GM13977 (cell line): ENCODE results near the gene KIAA0232.

Source experiments
- DNase-seq: peaks from one replicate; pipeline ENCODE4 v3.0.0; 2012; ENCODE audit warnings: low spot score
- CTCF ChIP-seq: IDR thresholded peaks from 2 replicates; pipeline ENCODE4 v1.5.1; 2012; ENCODE audit warnings: mild to moderate bottlenecking, control low read depth; ENCODE audit not compliant: insufficient read depth; ENCODE audit errors: extremely low read depth, missing control alignments
- in situ Hi-C: fragments of 300-500 bp; cut with MboI; formaldehyde crosslinking; loops from one replicate; pipeline ENCODE4 v1.12.0; 2022; ENCODE audit warnings: low sequenced_read_pairs, low pct_unique_long_range_greater_than_20kb, mixed read lengths, inconsistent platforms; ENCODE audit not compliant: unreplicated experiment

Gene KIAA0232

GRCh38 chr4:6742989-6743388 lies 39.5 kb upstream of the KIAA0232 start:
- in situ Hi-C loops, result no loop called here
- TF ChIP-seq CTCF, result peak; percentile 10
- no peak for DNase-seq

GRCh38 chr4:6746721-6747293 lies 35.7 kb upstream of the KIAA0232 start:
- in situ Hi-C loops, result no loop called here
- TF ChIP-seq CTCF, result no peak
- DNase-seq, result no peak

DNA sequence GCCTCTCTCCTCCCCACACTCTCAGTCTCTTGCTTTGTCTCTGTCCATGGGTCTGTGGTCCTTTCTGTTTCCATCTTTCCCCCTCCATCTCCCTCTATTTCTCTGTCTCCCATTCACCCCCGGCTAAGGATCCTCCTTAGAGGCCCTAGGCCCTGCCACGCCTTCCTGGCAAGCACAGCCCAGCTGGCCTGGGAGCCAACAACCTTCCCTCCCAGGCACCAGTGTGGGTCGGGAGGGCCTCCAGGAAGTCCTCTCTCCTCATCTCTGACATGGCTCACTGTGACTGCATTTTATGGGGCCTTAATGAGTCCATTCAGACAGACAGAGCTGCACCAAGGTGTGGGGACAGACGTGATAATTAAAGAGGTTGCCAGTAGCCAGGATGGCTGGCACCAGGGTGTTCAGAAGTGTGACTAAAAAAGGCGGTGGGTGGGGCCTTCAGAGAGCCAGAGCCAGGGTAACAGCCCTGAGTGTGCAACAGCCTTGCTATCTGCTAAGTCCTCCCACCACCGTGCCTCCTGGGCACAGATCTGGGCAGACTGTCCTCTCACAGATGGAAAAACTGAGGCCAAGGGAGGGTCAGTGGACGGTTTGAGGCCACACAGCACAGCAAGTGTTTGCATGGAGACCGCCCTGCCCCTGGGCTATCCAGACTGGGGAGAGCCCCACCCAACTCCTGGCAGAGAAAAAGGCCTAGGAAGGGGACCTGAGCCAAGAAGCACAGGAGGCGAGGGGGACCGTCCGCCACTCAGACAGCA lies 35.1 kb upstream of the KIAA0232 start:
- no peak for DNase-seq
- TF ChIP-seq CTCF, result no peak
- in situ Hi-C loops, result no loop called here

DNA sequence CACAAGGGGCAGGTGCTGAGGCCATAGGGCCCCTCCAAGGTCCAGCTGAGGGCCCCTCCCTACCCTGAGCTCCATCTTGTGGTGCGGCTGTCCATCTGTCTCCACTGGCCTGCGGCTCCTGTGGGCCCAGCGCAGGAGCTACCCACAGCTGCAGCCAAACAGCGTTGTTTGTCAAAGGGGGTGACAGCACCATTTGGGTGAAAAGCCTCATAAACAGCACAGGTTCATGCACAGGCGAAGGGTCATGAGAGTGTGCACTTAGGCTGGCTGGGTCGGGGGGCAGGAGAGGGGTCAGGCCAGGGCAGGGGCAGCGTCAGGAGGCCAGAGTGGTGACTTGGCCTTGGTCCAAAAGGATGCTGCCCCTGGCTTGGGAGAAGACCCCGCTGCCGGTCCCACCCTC lies 34.2 kb upstream of the KIAA0232 start:
- TF ChIP-seq CTCF, result no peak

GRCh38 chr4:6749340-6750171 lies 33.0 kb upstream of the KIAA0232 start:
- in situ Hi-C loops, result no loop called here
- TF ChIP-seq CTCF, result no peak
- no peak for DNase-seq

More for the DNA sequence above, 34.2 kb upstream of the KIAA0232 start:
- in situ Hi-C loops, result no loop called here
- DNase-seq, result no peak

DNA sequence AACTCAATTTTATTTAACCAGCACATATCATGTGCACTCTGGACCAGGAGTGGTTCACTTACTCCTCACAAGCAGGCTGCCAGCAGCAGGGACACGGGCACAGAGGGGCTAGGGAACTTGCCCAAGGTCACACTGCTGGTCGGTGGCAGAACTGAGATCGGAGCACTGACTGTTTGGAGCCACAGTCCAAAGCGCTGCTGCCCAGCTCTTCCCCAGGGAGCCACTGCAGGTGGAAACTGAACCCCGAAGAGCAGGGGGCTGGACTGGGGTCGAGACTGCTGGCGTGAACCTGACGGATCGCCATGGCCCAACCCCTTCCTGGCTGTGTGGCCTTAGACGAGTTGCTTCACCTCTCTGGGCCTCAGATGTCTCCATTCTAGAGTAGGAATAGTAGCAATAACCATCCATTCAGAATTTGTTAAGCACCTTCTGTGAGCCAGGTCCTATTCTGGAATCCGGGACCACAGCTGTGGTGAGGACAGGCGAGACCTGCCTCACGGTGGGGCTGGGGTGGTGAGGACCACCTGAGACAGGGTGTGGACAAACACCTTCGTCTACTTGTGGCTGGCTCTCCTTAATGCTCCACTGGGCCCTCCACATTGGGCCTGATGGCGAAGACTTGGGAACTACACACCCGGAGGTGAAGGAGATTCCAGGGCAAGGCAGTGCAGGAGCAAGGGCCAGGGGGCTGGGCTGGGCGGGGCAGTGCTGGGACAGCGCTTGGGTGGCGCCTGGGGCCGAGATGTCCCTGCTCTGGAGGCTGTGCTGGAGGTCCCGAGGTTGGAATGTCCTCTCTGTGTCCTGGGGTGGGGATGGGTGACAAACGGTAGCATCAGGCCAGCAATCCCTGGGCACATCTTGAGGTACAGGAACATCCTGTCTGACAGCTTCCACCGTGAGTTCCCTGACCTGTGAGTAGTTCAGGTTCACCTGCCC lies 32.0 kb upstream of the KIAA0232 start:
- in situ Hi-C loops, result no loop called here
- DNase-seq, result no peak
- TF ChIP-seq CTCF, result no peak
